ENCODE data around the gene SIAH1. TPM values are rescaled to one million over a fixed set of nuclear protein-coding genes. Genes with fewer than 3 reads are reported as not detected.
A peak's percentile ranks its signal among the peaks of the same experiment; 100 is the strongest.

The SIAH1 gene
- total RNA-seq, 1 experiment from 2014 or later, result 10.9 TPM

- Histone ChIP-seq H3K9ac (ENCODE audit: low read length) (peak overlapping the region; percentile 77), H3K9me3 (ENCODE audit: low read length) (no peaks in the 10 kb centered on the region), H3K4me1 (ENCODE audit: insufficient read depth, low read length) (peaks cover 27% of the 10 kb centered on the region), H3K79me2 (ENCODE audit: low read length) (peaks cover 98% of the 10 kb centered on the region), H3K4me2 (ENCODE audit: low read length) (peak overlapping the region; percentile 98), H3K27ac (ENCODE audit: low read length) (peak overlapping the region; percentile 51), H3K4me3 (ENCODE audit: low read length) (peak overlapping the region; percentile 81), H3K36me3 (ENCODE audit: low read depth, low read length) (peaks cover 9% of the 10 kb centered on the region; the same call in 1 of the 2 replicates), H3K27me3 (ENCODE audit: low read length) (no peaks in the 10 kb centered on the region), H3K9me2 (replicated peaks; ENCODE audit: low read length) (no peaks in the 10 kb centered on the region), H3F3A (ENCODE audit: low read length, unreplicated experiment) (no peaks in the 10 kb centered on the region), H2AFZ (ENCODE audit: low read length) (peak overlapping the region; percentile 13), H4K20me1 (ENCODE audit: low read length) (peaks cover 6% of the 10 kb centered on the region; the same call in 1 of the 2 replicates)
- DNase-seq (peak; percentile 31), ATAC-seq (peak; percentile 36)
- CTCF ChIA-PET, result interaction anchor here (1.7 kb wide), 1 partner anchor 161 kb away, joined by 5 read pairs; no protein-coding TSS in a partner anchor
- TF ChIP-seq CTCF (conservative IDR thresholded peaks at IDR 0.05; ENCODE audit: low read depth, low read length) (no peak), EZH2 (IDR thresholded peaks at IDR 0.05; ENCODE audit: low read length, unreplicated experiment) (no peak), EZH2phosphoT487 (IDR thresholded peaks at IDR 0.05; ENCODE audit: borderline replicate concordance, low read length) (no peak)
- intact Hi-C loops (cut with micrococcal nuclease), result loop anchor here (5.0 kb wide), 4 partner anchors 77 to 257 kb away; no protein-coding TSS in a partner anchor
- BruUV-seq (replicated peaks), result TSS peak; percentile 39
- POLR2A ChIA-PET (ENCODE audit: unreplicated experiment), result interaction anchor here (0.6 kb wide), 1 partner anchor 20 kb away, joined by 3 read pairs; no protein-coding TSS in a partner anchor
Observed at GRCh38 chr16:48365025-48365600, 20.1 kb downstream of the SIAH1 start.

- Histone ChIP-seq H3K79me2 (ENCODE audit: low read length) (peaks cover 81% of the 10 kb centered on the region), H3K27ac (ENCODE audit: low read length) (no peak overlapping the region), H3K9ac (ENCODE audit: low read length) (no peak overlapping the region), H2AFZ (ENCODE audit: low read length) (no peak overlapping the region), H3K4me1 (ENCODE audit: insufficient read depth, low read length) (peaks cover 16% of the 10 kb centered on the region), H3K9me3 (ENCODE audit: low read length) (no peaks in the 10 kb centered on the region), H3K4me3 (ENCODE audit: low read length) (no peak overlapping the region), H4K20me1 (ENCODE audit: low read length) (peaks cover 6% of the 10 kb centered on the region; the same call in 1 of the 2 replicates), H3F3A (ENCODE audit: low read length, unreplicated experiment) (no peaks in the 10 kb centered on the region), H3K36me3 (ENCODE audit: low read depth, low read length) (peaks cover 12% of the 10 kb centered on the region; the same call in 1 of the 2 replicates), H3K9me2 (replicated peaks; ENCODE audit: low read length) (no peaks in the 10 kb centered on the region), H3K4me2 (ENCODE audit: low read length) (no peak overlapping the region), H3K27me3 (ENCODE audit: low read length) (no peaks in the 10 kb centered on the region)
- no TSS peak for BruUV-seq (replicated peaks)
- ATAC-seq (no peak), DNase-seq (no peak)
- intact Hi-C loops (cut with micrococcal nuclease), result no loop called here
- CTCF ChIA-PET, result no interaction called here
- TF ChIP-seq EZH2 (IDR thresholded peaks at IDR 0.05; ENCODE audit: low read length, unreplicated experiment) (no peak), EZH2phosphoT487 (IDR thresholded peaks at IDR 0.05; ENCODE audit: borderline replicate concordance, low read length) (no peak)
- POLR2A ChIA-PET (ENCODE audit: unreplicated experiment), result no interaction called here
Observed at GRCh38 chr16:48361540-48362144, 23.6 kb downstream of the SIAH1 start.

DNA sequence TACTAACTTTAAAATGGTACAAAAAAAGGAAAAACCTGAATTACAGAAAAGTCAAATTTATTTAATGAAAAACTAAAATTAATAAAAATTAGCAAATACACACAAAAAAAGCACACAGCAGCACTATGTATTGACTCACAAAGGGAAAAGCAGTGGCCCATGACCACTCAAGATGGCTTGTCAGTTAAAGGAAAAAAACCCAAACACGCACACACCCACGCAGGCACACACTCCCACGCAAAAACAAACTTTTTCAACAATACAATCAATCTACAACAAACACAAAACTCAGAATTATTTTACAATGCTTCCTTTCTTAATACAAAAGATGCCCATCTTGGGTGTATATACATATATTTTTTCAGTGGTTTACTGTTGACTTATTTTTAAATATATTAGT is 24.2 kb downstream of the SIAH1 start:
- no peak for ATAC-seq
- Histone ChIP-seq H3K4me2 (ENCODE audit: low read length) (no peak overlapping the region), H3K27ac (ENCODE audit: low read length) (no peak overlapping the region), H3K9me3 (ENCODE audit: low read length) (no peaks in the 10 kb centered on the region), H3K27me3 (ENCODE audit: low read length) (no peaks in the 10 kb centered on the region), H3K79me2 (ENCODE audit: low read length) (peaks cover 75% of the 10 kb centered on the region), H3K4me1 (ENCODE audit: insufficient read depth, low read length) (peaks cover 12% of the 10 kb centered on the region), H4K20me1 (ENCODE audit: low read length) (peaks cover 6% of the 10 kb centered on the region; the same call in 1 of the 2 replicates), H3K9me2 (replicated peaks; ENCODE audit: low read length) (no peaks in the 10 kb centered on the region), H2AFZ (ENCODE audit: low read length) (no peak overlapping the region), H3F3A (ENCODE audit: low read length, unreplicated experiment) (no peaks in the 10 kb centered on the region), H3K9ac (ENCODE audit: low read length) (no peak overlapping the region), H3K4me3 (ENCODE audit: low read length) (no peak overlapping the region), H3K36me3 (ENCODE audit: low read depth, low read length) (peaks cover 12% of the 10 kb centered on the region; the same call in 1 of the 2 replicates)
- POLR2A ChIA-PET (ENCODE audit: unreplicated experiment), result no interaction called here
- CTCF ChIA-PET, result no interaction called here
- intact Hi-C loops (cut with micrococcal nuclease), result no loop called here
- BruUV-seq (replicated peaks), result no TSS peak
- no peak for DNase-seq
- TF ChIP-seq EZH2 (IDR thresholded peaks at IDR 0.05; ENCODE audit: low read length, unreplicated experiment) (no peak), CTCF (conservative IDR thresholded peaks at IDR 0.05; ENCODE audit: low read depth, low read length) (no peak), EZH2phosphoT487 (IDR thresholded peaks at IDR 0.05; ENCODE audit: borderline replicate concordance, low read length) (no peak)

Data from PC-3 (cell line).